ENCODE data around the gene SPRY2.
A peak's percentile ranks its signal among the peaks of the same experiment; 100 is the strongest.

Gene SPRY2

GRCh38 chr13:80336776-80337287 lies 4.1 kb downstream of the SPRY2 start:
- H3K4me3 ChIP-seq (ENCODE audit: control insufficient read depth, low read depth, low read length): peak overlapping the region; percentile 82
- peak; percentile 25 for DNase-seq (ENCODE audit: low read depth)
- TF ChIP-seq CTCF (conservative IDR thresholded peaks at IDR 0.05; ENCODE audit: control insufficient read depth, insufficient read depth, low read depth, low read length): no peak

DNA sequence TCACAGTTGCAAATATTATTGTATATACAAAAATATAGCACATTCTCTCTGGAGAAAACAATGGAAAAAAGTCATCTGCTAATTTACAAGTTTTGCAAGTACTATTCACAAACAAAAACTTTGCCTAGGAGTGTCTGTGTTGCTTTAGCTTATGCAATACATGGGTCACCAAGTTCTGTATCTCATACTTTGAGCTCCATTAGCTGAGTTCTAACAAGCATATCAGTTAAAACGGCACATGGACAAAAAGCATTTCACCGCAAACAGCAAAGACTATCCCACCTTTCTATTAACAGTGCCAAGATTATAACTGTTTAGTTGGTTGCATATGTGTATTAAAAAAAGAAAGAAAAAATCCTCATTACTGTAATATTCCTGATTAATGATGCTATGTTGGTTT lies 4.6 kb downstream of the SPRY2 start:
- peak overlapping the region; percentile 82 for H3K4me3 ChIP-seq (ENCODE audit: control insufficient read depth, low read depth, low read length)
- DNase-seq (ENCODE audit: low read depth): peak; percentile 52
- TF ChIP-seq CTCF (conservative IDR thresholded peaks at IDR 0.05; ENCODE audit: control insufficient read depth, insufficient read depth, low read depth, low read length): no peak

DNA sequence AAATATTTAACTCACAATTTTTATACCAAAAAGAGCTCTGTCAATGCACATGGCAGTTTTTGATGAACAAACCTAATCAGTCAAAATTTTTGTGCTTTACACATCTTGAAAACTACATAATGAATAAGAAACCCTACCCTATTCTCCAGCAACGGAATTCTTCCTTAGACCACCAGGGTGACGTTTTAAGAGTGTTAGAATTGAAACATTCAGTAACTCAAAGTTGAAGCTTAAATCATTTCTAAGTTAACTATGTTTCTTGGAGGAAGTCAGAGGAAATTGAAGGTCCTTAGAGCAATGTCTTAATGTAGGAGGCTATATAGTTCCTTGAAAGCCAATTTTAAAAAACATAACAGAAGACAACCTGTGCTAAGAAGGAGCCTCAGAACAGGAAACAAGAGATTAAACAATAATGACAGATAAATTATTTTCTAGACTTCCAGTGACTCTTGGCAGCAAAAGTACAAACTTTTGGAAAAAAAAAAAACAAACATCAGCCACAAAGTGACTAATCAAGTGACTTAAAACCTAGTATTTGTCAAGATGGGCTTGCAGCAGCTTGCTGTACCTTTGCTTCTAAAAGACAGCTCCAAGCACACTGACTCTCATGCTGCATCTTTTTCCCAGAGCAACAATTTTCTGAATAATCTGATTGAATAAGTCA lies 6.2 kb downstream of the SPRY2 start:
- H3K4me3 ChIP-seq (ENCODE audit: control insufficient read depth, low read depth, low read length): no peak overlapping the region
- TF ChIP-seq CTCF (conservative IDR thresholded peaks at IDR 0.05; ENCODE audit: control insufficient read depth, insufficient read depth, low read depth, low read length): no peak
- peak; percentile 72 for DNase-seq (ENCODE audit: low read depth)

DNA sequence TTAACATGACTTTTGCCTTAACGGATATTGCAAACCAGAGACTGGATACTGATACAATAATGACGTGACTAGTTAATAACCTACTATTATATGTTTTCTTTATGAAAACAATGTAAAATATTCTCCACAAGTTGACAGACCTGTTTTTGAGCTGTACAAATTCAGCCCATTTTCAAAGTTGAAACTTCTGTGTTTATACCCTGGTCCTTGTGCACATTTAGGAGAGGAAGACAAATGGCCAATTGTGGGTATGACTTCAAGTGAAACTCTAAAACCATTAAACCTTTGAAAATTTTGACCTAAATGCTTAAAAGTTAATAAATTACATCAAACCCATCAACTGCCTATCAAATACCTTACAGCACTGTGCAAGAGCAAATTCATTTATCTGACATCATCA lies 8.9 kb downstream of the SPRY2 start:
- H3K4me3 ChIP-seq (ENCODE audit: control insufficient read depth, low read depth, low read length): no peak overlapping the region
- TF ChIP-seq CTCF (conservative IDR thresholded peaks at IDR 0.05; ENCODE audit: control insufficient read depth, insufficient read depth, low read depth, low read length): no peak
- no peak for DNase-seq (ENCODE audit: low read depth)

DNA sequence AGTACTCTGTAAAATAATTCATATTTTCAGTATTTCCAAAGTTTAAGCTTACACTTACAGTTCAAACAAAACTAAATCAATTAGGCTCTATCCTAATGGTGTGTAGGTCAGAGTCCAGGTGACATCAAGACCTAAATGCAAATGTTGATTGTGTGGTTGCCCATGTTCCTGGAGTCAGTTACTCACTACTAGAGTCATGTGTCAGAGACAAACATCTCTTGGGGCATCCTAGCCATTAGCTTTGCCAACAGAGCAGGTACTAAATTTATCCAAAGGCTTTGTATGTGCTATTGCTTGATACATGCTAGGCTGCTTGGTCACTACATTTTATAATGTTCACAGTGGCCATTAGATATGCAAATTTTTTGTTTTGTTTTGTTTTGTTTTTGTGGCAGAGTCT lies 11.7 kb downstream of the SPRY2 start:
- TF ChIP-seq CTCF (conservative IDR thresholded peaks at IDR 0.05; ENCODE audit: control insufficient read depth, insufficient read depth, low read depth, low read length): no peak
- DNase-seq (ENCODE audit: low read depth): no peak
- no peak overlapping the region for H3K4me3 ChIP-seq (ENCODE audit: control insufficient read depth, low read depth, low read length)

GRCh38 chr13:80319004-80319403 lies 21.9 kb downstream of the SPRY2 start:
- no peak for DNase-seq (ENCODE audit: low read depth)
- TF ChIP-seq CTCF (conservative IDR thresholded peaks at IDR 0.05; ENCODE audit: control insufficient read depth, insufficient read depth, low read depth, low read length): no peak
- no peak overlapping the region for H3K4me3 ChIP-seq (ENCODE audit: control insufficient read depth, low read depth, low read length)
